HG02885 (cell line): ENCODE data around the gene ELOVL6.
A peak's percentile ranks its signal among the peaks of the same experiment; 100 is the strongest.

Source experiments
- ATAC-seq: cut with Tn5 transposase; IDR thresholded peaks from one replicate; pipeline ENCODE4 v1.9.1; 2021; ENCODE audit warnings: mild to moderate bottlenecking; ENCODE audit not compliant: unreplicated experiment, poor library complexity

The ELOVL6 gene

DNA sequence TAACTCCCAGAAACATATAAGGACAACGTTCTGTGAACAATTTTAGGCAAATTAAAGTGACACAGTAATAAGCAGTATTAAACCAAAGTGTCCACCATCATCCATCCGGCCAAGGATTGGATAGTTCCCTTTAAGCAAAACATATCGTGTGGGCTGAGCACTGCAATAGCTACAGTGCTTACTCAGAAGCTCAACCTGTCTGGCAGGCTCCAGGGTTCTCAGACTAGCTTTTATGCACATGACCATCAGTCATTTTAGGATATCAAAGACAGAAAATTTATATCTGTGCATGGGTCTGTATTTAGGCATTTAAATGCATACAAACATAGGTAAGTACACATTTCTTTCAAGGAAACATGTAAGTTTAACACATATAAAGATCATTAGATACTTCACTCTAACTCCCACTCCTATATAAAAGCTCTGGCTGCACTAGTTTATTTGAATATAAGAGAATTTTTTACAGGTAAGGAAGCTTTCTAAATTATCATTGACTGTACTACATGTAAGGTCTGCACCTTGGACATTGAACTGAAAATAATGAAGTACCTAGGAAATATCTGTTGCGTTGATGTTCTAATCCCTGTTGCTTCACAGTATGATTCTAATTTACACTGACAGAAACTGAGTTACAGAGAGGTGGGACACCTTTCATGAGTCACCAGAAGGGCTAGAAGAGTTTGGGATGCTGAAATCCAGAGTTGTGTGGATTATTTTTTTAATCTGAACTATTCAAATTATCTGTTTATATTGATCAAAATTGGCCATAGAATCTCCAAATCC, 67.6 kb downstream of the ELOVL6 start:
- no peak for ATAC-seq

DNA sequence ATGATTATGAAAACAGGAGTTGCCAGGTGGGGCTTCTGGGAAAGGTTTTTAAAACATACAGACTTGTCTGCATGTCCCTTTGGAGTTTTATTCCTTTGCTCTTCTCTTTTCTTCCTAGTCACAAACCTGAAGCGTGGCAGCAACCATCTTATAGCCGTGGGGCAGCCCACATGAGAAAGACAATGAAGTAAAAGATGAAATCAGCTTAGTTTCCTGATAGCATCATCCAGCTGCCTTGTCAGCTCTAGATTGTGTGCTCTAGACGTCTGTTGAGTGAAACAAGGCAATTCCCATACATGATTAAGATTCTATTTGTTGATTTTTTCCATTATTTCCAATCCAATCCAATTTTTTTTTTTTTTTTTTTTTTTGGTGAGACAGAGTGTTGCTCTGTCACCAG, 68.9 kb downstream of the ELOVL6 start:
- no peak for ATAC-seq

DNA sequence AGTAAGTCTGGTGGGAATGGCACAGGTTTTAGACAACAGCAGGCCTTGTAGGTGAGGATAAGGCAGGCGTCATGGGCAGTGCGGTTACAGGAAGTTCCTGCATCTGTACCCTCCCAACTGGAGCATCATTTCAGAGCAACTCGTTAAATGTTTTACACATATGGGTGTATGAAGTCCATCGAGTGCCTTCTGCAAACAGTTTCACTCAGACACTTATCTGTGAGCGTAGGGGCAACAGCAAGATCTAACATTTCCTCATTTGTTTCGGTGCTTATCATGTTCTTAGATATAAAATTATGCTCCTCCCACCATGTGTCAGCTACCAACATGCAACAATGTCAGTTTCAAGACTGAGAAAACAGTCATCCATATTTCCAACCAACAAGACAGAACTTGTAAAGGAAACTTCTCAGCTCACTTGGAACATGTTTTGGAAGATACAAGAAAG, 69.9 kb downstream of the ELOVL6 start:
- no peak for ATAC-seq

DNA sequence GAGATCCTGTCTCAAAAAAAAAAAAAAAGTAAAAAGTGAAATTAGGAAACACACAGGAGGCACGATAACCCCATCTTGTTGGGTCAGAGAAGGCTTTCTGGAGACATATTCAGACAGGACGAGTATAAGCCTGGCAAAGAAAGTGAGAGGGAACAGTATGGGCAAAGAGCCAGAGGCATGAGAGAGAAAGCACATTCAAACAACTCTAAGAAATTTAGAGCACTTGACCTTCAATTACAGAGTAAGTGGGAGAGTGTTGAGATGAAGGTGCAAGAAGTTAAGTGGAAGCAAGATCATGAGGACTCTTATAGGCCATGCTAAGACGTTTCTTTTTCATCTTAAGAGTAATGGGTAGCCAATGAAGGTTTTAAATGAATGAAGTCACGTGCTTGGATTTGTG, 70.4 kb downstream of the ELOVL6 start:
- no peak for ATAC-seq

DNA sequence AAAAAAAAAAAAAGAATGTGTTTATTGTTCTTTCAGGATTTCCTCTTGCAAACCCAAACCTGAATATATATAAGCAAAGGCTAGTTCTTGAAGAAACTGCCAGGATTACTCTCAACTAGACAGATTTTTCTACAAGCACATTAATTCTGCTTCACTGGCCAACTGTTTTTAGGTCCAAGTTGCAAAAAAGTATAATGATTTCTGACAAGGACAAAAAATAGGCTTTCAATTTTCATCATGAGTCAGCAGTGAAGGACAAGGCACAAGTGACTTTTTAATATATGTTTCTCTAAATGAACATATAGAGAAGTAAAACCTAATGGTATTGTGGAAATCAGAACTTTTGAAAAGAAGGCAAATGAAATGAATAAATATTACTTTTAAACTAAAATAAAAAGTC, 73.7 kb downstream of the ELOVL6 start:
- peak; percentile 75 for ATAC-seq

DNA sequence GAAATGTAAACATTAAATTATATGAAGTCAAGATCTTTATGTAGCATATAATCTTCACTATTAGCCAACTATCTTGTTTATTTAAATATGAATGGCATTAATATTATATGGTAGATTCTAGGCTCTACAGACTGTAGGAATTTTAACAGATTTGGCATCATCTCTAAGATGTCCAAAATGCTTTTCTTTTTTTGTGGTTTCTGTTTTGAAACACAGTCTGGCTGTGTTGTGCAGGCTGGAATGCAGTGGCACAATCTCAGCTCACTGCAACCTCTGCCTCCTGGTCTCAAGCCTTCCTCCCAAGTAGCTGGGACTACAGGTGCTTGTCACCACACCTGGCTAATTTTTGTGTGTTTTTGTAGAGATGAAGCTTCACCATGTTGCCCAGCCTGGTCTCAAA, 76.2 kb downstream of the ELOVL6 start:
- ATAC-seq = no peak

DNA sequence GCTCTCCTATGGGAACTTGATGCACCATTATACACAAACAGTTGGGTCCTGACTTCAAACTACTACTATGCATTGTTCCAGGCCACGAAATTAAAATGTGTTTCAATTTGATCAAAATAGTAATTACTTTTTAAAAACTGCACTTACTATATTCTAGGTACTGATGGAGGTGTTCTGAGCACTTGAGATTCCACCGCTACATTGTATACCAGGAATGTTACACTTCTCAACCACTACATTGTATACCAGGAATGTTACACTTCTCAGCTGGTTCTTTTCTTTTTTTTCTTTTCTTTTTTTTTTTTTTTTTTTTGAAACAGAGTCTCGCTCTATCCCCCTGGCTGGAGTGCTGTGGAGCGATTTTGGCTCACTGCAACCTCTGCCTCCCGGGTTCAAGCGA, 77.9 kb downstream of the ELOVL6 start:
- ATAC-seq = no peak

DNA sequence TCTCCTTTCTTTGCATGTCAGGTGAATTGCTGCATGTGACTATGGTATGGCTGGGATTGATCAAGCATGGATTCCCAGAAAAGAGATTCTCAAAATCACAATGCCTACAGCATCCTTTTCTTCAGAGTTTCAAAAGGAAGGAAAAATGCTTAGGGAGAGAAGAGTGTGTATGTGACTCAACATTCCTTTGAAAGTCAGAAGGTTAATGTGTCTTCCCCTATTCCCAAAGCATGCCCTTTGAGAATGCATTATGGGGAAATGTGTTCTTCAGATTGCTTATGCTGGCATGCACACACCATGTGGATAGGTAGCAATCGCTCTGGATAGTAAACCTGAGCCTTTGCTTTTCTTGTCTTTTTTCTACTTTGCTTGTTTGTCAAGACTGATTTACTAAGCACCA, 78.5 kb downstream of the ELOVL6 start:
- ATAC-seq = no peak

DNA sequence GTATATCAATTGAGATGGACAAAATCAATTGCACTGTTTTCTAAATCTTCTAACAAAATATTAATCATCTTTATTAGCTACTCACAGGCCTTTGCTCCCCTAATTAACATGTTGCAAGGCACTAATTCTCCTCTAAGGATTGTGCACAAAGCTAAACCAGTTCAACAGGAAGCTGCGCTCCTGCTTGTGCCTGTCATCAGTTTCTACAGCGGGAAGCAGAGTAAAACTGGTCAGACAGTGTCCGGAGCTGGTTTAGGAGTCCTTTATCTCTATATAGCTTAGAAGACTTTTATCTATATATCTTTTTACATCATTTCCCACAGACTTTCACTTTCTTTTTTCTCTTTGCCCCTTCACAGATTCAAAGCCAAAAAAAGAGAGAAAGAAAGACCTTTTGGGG, 79.1 kb downstream of the ELOVL6 start:
- ATAC-seq = no peak

DNA sequence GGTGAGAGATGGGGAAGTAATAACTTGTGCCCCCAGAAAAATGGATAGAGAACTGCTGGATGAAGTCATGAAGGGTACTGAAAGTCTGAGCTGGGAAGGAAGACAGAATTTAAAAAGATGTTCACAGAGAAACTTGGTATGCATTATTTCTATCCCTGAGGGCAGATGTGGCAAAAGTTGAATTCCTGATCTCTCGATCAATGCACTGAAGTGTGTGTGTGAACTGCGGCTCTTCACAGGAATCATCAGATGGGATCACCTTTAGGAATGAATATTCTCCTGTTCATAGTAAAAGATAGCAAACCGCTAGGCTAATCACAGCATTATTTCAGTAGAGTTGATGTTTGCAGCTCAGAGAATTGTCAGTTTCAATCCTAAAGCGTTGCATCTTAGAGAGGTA, 86.4 kb downstream of the ELOVL6 start:
- no peak for ATAC-seq

DNA sequence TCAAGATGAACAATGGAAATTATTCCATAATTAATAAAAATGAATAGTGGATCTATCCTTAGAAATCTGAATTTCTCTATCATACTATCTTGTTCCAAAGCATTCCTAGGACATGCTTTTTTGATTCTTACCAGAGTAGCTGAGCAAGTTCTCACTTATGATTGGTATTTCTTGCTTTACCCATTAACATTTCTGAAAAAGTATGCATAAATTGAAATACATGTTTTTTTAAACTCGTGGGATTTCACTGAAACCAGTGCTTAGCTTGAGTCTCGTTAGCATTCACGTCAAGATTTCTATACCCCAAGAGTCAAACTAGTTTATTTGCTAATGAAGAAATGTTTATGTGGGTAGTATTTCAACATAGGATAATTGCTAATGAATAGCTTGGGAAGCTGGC, 89.0 kb downstream of the ELOVL6 start:
- no peak for ATAC-seq

DNA sequence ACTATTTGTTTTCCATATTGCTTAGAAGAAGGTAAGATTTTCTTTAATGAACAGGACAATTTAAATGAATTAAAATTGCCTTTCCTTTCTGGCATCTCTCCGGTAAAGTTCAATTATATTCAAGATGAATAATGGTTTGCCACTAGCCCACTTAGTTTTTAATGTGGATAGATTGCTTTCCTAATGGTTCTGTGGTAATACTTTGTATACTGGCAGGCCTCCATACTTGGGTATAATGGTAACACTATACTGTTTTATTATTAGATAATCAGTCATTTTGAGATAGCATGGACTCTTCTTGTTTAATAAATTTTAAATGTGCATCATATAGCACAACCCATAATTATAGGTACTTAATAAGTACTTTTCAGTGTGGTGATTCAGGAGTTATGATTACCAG, 89.5 kb downstream of the ELOVL6 start:
- ATAC-seq = no peak

DNA sequence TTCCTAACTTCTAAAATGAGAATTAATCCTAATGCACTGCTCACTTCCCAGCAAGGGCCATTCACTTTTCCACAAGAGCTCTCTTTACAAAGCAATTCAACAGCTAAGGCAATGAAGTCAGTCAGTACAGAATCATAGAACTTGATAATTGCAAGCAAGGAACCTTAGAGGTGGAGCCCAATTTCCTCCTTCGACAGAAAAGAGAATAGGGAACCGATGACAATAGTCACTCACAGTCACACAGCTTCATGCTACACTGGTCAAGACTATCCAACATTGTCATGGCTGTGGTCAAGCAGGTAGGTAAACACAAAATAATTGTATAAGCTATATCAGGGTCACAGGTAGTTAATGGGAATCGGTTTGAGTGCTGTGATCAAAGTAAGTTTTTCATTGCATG, 90.0 kb downstream of the ELOVL6 start:
- peak; percentile 90 for ATAC-seq

DNA sequence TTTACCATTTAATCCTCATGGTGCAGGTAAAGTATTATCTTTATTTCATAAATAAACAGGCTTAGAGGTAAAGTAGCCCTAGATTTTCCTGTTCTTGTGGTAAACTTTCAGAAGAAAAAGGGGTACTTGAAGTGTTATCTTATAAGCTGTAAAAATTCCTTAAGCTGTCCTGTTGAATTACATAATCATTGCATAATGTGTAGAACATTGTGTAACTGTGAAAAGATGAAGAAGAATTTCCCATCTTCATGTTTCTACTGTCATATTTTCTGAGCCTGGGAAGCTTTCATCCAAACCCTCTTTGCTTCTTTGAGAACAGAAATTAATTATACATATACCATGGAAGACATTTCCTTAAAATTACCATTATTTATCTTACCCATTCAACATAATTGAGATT, 90.5 kb downstream of the ELOVL6 start:
- ATAC-seq = no peak

DNA sequence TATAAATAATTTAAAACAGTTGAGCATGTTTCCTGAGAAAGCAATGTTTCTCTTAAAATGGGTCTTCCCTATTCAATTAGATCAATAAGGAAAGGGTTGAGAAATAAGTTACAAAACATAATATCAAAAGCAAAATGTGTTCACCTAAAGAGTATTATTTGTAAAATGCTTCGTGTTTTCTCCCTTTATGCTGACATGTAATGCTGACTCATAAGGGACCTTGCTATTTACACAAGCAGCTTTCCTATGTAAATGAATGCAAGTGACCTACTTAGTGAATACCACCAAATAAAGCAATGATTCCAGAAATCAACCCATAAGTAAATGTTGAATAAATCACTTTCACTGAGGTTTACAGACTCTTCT, 91.5 kb downstream of the ELOVL6 start:
- ATAC-seq = peak; percentile 81

DNA sequence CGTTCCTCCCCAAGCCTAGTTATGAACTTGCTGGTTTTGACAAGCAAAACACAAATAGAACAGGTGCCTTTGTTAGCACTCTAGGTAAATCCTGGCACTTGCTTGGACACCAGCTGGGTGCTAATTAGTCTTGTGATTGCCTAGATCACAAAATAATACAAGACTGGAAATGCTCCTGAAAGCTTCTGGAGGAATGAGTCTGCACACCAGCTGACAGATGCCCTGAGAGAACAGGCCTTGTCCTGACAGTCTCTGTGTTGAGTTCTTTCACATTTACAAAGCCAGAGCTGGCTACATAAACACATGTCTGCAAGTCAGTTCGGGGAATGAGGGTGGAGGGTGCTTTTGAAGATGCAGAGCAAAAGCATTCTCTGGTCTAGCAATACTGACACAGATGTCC, 93.8 kb downstream of the ELOVL6 start:
- ATAC-seq = no peak

DNA sequence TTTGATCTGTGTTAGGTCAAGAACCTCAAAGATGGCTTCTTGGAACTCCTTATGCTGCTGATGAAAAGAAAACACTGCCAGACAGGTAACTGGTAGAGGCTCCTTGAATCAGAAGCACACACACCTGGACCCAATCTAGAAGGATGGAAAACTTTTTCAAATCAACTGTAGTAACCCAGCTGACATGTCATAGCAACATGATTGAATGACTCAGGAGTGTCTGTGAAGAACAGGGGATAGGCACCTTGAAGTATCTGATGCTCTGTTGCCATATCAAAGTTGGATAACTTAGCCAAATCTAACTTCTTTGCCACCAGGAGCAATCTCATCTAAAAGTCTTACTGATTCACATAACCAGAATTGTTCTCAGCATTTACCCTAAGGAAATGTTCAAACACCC, 98.8 kb downstream of the ELOVL6 start:
- ATAC-seq = no peak

DNA sequence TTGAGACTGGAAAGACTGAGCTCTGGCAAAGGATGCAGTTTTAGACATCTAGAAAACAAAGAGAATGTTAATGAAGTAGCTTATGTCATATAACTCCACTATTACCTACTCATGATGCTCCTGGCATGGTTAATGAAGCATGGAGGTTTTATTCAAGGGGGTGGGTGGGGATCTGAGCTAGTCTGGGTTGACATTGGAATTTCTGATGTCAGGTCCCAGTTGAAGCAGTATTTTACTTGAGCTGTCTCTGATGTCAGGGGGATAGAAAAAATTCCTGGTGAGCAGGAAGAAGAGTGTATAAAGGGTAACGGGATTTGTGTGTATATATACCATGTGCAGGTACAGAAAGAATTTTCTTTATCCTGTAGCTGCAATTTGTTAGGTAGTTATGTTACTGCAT, 102.0 kb downstream of the ELOVL6 start:
- no peak for ATAC-seq

DNA sequence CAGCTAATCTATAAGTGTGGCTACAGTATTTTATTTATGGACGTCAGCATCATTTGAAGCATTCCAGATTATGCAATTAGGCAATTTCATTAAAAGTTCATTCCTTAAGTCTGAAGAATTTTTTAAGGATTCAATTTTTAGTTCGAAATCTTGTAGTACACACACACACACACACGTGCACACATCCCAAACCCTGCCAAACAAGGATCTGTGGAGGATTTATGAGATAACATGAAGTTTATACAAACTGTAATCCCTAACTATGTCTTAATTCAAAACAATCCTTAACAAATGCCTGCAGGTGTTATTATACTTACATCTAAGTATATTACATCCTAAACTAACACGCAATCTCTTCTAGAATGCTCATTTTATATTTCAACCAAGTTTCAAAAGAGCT, 105.8 kb downstream of the ELOVL6 start:
- ATAC-seq = no peak

DNA sequence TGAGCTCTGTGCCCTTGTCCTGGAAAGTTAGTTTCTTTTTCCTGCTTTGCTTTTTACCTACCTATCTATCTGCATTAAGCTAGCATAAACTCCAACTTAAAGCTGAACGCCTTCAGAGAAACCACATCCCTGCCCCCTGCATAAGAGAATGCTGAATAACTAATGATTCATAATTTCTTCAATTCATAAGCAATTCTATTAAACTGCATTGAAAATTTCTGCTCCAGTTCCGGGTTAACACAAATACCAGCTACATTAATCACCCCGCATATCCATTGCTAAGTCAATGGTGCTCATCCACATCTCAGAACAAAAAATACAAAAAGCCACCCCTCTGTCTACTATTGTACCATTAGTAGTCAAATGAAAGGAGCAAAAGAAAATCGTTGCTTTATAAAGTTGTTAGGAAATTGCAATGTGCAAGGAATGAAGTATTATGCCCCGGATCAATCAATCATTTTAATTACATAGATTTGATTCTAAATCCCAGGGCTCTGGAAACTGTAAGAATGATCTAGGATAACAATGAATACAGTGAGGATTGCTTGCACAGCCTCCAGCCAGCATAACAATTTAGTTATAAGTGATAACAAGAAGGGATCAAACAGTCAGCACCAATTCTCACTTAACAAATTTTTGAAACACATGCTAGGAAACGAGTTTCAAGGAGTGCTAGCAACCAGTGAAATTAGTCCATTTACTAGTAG, 106.8 kb downstream of the ELOVL6 start:
- ATAC-seq = no peak

DNA sequence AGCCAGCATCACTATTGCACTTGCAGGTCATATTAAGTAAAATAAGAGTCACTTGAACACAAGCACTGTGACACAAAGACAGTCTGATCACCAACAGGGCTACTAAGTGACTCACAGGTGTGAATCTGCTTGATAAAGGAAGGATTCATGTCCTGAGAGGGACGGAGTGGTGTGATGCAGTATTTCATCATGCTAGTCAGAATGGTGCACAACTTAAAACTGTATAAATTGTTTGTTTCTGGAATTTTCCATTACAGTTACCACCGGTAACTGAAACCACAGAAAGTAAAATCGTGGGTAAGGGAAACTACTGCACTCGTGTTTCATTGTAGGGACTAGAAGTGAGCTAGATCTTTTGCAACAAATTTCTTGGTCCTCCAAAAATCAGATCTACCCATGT, 109.7 kb downstream of the ELOVL6 start:
- ATAC-seq = peak; percentile 73

DNA sequence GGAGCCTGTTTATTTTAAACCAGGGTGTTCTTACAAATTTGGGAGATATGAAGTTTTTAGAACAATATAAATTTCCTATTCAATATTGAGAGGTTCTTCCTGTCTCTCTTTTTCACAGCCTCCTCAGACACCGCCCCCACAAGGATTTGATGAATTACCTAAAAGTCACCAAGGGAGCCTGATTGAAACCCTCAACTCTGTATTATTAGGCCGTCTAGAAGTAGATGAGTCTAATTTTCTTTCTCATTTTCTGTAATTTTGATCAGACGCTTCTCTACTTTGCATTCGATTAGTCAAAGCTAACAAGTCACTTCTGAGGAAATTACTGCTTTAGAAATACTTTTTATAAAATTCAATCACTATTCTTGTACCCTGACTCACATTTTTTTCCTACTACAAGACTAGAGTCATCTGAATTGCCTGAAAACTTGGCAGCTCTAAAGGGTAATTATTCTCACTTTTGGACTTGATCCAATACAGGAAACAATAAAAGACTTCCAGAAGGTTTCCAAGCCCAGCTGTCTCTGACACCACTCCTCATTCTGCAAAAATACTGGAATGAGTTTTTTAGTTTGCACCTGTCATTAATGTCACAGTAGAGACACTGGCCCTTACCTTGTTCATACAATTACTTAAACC, 111.2 kb downstream of the ELOVL6 start:
- no peak for ATAC-seq
